Ascending aorta (tissue), 2 donors: ENCODE results near the gene CX3CL1. TPM values are rescaled to one million over a fixed set of nuclear protein-coding genes. Genes with fewer than 3 reads are reported as not detected.

Experiments
- DNase-seq, 2 donors: peaks; one replicate each; pipeline ENCODE4 v3.0.0-alpha.2; 2019; ENCODE audit warnings: low spot score in 2 of 2
- H3K27ac ChIP-seq, 2 donors: fragments of 200-600 bp; sonication (generic); one replicate each; pipeline ENCODE4 v1.5.1; 2016 to 2017; ENCODE audit warnings: mild to moderate bottlenecking in 1 of 2
- H3K27me3 ChIP-seq: fragments of 200-600 bp; sonication (generic); one replicate; pipeline ENCODE4 v1.5.1; 2017
- H3K36me3 ChIP-seq, 2 donors: fragments of 200-600 bp; sonication (generic); one replicate each; pipeline ENCODE4 v1.5.1; 2016
- H3K4me1 ChIP-seq, 2 donors: fragments of 200-600 bp; sonication (generic); one replicate each; pipeline ENCODE4 v1.5.1; 2016 to 2017; ENCODE audit warnings: mild to moderate bottlenecking in 1 of 2
- H3K4me3 ChIP-seq, 2 donors: fragments of 200-600 bp; sonication (generic); one replicate each; pipeline ENCODE4 v1.5.1; 2016 to 2017; ENCODE audit warnings: mild to moderate bottlenecking in 1 of 2
- H3K9me3 ChIP-seq, 2 donors: fragments of 200-600 bp; sonication (generic); one replicate each; pipeline ENCODE4 v1.5.1; 2016
- intact Hi-C: fragments of 100-400 bp; cut with DNase I; formaldehyde crosslinking; loops from one replicate; pipeline ENCODE4 v1.15.1; 2023
- total RNA-seq: library from RNA; depleted of rRNA; stranded (reverse); fragments of >200 nt; gene quantifications from one replicate; pipeline ENCODE4 v1.1.0, GENCODE V29; 2016
- TF ChIP-seq, protein P1 (sequence below), 3 experiments: fragments of 200-600 bp in 2 of 3; fragments of 450-650 bp in 1 of 3; sonication (generic) in 2 of 3; IDR thresholded peaks; one replicate each; pipeline ENCODE4 v1.5.1; 2016 to 2019; ENCODE audit warnings: antibody characterized with exemption in 3 of 3, mild to moderate bottlenecking in 1 of 3, moderate library complexity in 1 of 3

The CX3CL1 gene
- total RNA-seq, 1 donor from 2014 or later: 251 TPM

DNA sequence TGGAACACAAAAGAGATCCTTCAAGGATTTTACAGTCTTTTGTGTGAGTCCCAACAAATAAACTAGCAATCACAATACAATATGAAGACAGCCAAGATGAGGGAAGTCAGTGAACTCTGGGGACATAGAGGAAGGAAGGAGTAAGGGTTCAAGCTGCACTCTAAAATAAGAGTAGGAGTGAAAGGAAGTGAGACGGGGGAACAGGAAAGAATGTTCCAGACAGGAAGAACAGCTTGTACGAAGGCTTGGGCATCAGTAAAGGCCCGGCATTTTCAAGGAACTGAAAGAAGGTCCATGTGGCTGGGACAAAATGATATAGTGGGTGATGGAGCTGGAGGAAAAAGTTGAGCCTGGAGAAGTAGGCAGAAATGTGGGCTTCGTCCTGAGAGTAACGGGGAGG lies 36.8 kb downstream of the CX3CL1 start:
- H3K9me3 ChIP-seq: no peaks in the 10 kb centered on the region
- intact Hi-C loops: no loop called here
- H3K27ac ChIP-seq: no peak overlapping the region
- TF ChIP-seq, protein P1, sequence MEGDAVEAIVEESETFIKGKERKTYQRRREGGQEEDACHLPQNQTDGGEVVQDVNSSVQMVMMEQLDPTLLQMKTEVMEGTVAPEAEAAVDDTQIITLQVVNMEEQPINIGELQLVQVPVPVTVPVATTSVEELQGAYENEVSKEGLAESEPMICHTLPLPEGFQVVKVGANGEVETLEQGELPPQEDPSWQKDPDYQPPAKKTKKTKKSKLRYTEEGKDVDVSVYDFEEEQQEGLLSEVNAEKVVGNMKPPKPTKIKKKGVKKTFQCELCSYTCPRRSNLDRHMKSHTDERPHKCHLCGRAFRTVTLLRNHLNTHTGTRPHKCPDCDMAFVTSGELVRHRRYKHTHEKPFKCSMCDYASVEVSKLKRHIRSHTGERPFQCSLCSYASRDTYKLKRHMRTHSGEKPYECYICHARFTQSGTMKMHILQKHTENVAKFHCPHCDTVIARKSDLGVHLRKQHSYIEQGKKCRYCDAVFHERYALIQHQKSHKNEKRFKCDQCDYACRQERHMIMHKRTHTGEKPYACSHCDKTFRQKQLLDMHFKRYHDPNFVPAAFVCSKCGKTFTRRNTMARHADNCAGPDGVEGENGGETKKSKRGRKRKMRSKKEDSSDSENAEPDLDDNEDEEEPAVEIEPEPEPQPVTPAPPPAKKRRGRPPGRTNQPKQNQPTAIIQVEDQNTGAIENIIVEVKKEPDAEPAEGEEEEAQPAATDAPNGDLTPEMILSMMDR (IDR thresholded peaks at IDR 0.05): no peak
- no peaks in the 10 kb centered on the region for H3K4me1 ChIP-seq
- no peak overlapping the region for H3K4me3 ChIP-seq
- DNase-seq: no peak
- H3K36me3 ChIP-seq: no peaks in the 10 kb centered on the region
- no peaks in the 10 kb centered on the region for H3K27me3 ChIP-seq

DNA sequence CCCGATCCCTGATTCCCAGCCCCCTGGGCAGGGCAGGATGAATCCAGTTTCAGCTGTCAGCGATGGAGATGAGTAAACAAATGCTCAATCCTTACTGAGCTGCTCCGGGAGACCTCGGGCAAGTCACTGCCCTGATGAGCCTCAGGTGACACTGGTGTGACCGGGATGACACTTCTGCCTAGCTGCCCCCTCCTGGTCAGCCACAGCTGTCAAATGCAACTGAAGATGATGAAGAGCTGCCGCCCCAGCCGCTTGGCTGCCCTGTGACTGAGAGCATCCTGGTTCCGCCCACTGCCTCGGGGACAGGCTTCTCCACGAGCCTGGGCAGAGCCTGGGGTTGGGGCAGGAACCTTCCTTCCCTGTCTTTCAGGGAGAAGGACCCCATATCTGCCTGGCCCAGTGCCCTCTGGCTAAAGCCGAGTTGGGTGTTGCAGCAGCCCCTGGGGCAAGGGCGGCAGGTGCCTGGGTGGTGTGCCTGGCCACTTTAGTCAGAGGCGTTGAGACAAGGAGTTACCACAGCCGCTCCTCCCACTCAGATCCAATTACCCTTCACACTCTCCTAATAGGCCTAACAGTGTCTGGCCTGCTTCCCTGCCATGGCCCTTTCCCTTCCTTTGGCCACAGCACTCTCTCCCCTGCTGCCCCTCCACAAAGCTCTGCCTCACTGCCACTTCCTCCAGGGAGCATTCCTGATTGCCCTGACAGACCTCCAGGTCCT lies 37.7 kb downstream of the CX3CL1 start:
- Histone ChIP-seq H3K36me3 (no peaks in the 10 kb centered on the region), H3K27me3 (no peaks in the 10 kb centered on the region), H3K9me3 (no peaks in the 10 kb centered on the region), H3K4me3 (no peak overlapping the region), H3K27ac (no peak overlapping the region), H3K4me1 (no peaks in the 10 kb centered on the region)
- intact Hi-C loops: no loop called here
- no peak for DNase-seq
- TF ChIP-seq, protein P1 (IDR thresholded peaks at IDR 0.05): no peak

DNA sequence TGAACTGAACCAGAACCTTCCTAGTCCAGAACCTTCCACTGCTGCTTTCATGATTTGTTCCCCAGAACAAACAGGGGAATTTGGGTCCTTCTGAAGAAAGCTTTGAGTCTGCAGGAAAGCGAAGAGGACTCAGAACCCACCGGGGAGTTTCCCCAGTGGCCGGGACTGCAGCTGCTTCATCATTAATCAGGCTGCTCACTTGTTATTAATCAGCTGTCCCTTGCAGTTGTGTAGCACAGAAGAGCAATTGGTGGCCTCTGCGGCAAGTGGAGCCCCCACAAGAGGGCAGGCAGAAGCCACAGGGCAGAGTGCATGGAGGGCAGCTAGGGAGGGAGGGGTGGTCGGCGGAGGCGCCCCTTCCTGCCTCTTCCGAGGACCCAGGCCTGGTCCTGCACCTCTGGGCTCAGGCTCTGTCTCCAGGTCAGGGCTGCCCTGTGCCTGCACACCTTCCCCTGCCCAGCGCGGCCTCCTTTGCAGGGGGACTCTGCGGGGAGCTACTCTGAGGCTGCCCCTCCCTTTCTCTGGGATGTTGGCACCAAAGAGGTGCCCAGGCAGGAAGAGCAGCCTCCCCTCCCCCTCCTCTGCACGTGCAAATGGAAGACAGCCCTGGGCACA lies 39.2 kb downstream of the CX3CL1 start:
- DNase-seq: no peak
- Histone ChIP-seq H3K27ac (no peak overlapping the region), H3K36me3 (no peaks in the 10 kb centered on the region), H3K4me3 (no peak overlapping the region), H3K4me1 (peaks cover 0 to 2% of the 10 kb centered on the region in 2 donors), H3K9me3 (no peaks in the 10 kb centered on the region), H3K27me3 (no peaks in the 10 kb centered on the region)
- TF ChIP-seq, protein P1 (IDR thresholded peaks at IDR 0.05): no peak
- intact Hi-C loops: no loop called here

DNA sequence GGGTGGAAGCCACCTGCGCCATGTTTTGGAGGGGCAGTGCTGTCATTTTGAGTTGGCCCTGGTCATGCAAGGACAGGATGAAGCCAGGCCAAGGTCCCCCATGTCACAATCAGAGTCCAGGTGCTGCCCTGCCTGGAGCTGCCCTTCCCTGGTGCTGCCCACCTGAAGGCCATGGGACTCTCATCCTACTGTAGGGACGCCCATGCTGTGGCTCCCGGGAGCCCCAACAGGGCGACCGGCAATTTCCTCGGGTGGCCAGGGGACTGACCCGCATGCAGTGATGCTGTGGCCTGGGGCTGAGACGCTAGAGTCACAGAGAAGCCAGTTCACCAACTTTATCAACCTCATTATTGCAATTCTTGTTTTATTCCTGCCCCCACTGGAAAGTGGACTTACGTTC lies 40.3 kb downstream of the CX3CL1 start:
- TF ChIP-seq, protein P1 (IDR thresholded peaks at IDR 0.05): no peak

DNA sequence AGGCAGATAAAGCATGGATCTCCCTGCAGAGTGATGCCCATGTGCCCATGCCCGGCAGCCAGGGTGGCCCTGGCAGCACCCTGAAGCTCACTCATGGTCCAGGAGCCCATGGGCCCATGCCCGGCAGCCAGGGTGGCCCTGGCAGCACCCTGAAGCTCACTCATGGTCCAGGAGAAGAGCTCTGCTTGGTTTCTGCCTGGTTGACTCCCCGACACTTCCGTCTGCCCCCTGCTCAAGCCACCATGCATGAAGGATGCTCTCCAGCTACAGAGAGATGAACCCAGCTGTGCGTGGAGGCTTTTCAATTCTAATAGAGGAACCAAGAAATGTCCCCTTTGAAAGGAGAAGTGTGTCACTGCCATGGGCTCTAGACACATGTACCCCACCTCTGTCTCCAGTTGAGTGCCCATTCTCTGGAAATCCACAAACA lies 41.0 kb downstream of the CX3CL1 start:
- Histone ChIP-seq H3K27ac (no peak overlapping the region), H3K9me3 (no peaks in the 10 kb centered on the region), H3K27me3 (no peaks in the 10 kb centered on the region), H3K4me1 (peaks cover 3 to 14% of the 10 kb centered on the region in 2 donors), H3K36me3 (no peaks in the 10 kb centered on the region), H3K4me3 (no peak overlapping the region)
- intact Hi-C loops: no loop called here
- TF ChIP-seq, protein P1 (IDR thresholded peaks at IDR 0.05): no peak
- no peak for DNase-seq

More for the DNA sequence above, 40.3 kb downstream of the CX3CL1 start:
- H3K27ac ChIP-seq: no peak overlapping the region
- no peaks in the 10 kb centered on the region for H3K9me3 ChIP-seq
- no peak for DNase-seq
- H3K36me3 ChIP-seq: no peaks in the 10 kb centered on the region
- H3K4me1 ChIP-seq: peaks cover 3 to 13% of the 10 kb centered on the region in 2 donors
- H3K27me3 ChIP-seq: no peaks in the 10 kb centered on the region
- intact Hi-C loops: no loop called here
- H3K4me3 ChIP-seq: no peak overlapping the region
